K562 (cell line): ENCODE measurements around the gene PNKD. TPM values are rescaled to one million over a fixed set of nuclear protein-coding genes. Genes with fewer than 3 reads are reported as not detected.

Source experiments
- ATAC-seq: fragments of 200-7000 bp; cut with Tn5 transposase; 3 replicates; pipeline ENCODE4 v1.9.1; 2020; ENCODE audit warnings: moderate library complexity
- BruUV-seq: library from RNA; stranded (reverse); fragments of 400-500 nt; replicated peaks from 2 replicates; lab custom pipeline; 2021; lab: Mats Ljungman, UMichigan
- CTCF ChIA-PET: fragments of 300-600 bp; formaldehyde crosslinking; extraction: SDS; loops from one replicate; lab custom pipeline; 2021; ENCODE audit warnings: low intra/inter-chr PET ratio; lab: Yijun Ruan, JAX
- POLR2A ChIA-PET: fragments of 300-600, 350-650 bp; sonication (Branson Sonifier 250); formaldehyde crosslinking; extraction: SDS; loops from one replicate; lab custom pipeline; 2021; ENCODE audit warnings: antibody characterized with exemption, inconsistent platforms; lab: Yijun Ruan, JAX
- DNase-seq, 4 experiments: peaks; one replicate each; pipeline versions ENCODE4 v3.0.0 to v3.0.0-alpha.2; 2011 to 2018; ENCODE audit warnings: low spot score in 3 of 4, mixed read lengths in 3 of 4; ENCODE audit errors: extremely low read depth in 1 of 4
- FAIRE-seq: peaks from 2 replicates; lab custom pipeline; 2011; peaks lifted over from hg19 to GRCh38; lab: Jason Lieb, UNC
- H2AFZ ChIP-seq: 2 replicates; pipeline ENCODE4 v1.6.0; 2011; ENCODE audit warnings: low read depth, low read length, control low read depth, inconsistent platforms
- H3K27ac ChIP-seq: fragments of 200-600 bp; 3 replicates; pipeline ENCODE4 v1.8.0; 2011; ENCODE audit warnings: low read depth, mild to moderate bottlenecking, control low read depth, inconsistent platforms, low read length, moderate library complexity, mixed read lengths; ENCODE audit errors: extremely low read depth
- H3K27me3 ChIP-seq, 2 experiments: fragments of 300-600 bp in 1 of 2; 2 replicates in 1 of 2; 3 replicates in 1 of 2; pipeline versions ENCODE4 v1.6.0 to v1.8.0; 2011; ENCODE audit warnings: inconsistent platforms in 2 of 2, low read length in 2 of 2, mild to moderate bottlenecking in 1 of 2, mixed read lengths in 1 of 2, moderate library complexity in 1 of 2; ENCODE audit not compliant: control insufficient read depth in 2 of 2, insufficient read depth in 2 of 2
- H3K36me3 ChIP-seq: fragments of 300-600 bp; 3 replicates; pipeline ENCODE4 v1.8.0; 2011; ENCODE audit warnings: mild to moderate bottlenecking, low read length, inconsistent platforms; ENCODE audit not compliant: control insufficient read depth, insufficient read depth
- H3K4me1 ChIP-seq, 2 experiments: fragments of 200-600 bp in 1 of 2; replicated peaks in 1 of 2; 2 replicates in 1 of 2; 3 replicates in 1 of 2; pipeline versions ENCODE4 v1.5.1 to v1.8.0; 2011; ENCODE audit warnings: inconsistent platforms in 2 of 2, low read length in 2 of 2, mild to moderate bottlenecking in 1 of 2, mixed read lengths in 1 of 2, moderate library complexity in 1 of 2; ENCODE audit not compliant: control insufficient read depth in 2 of 2, insufficient read depth in 2 of 2
- H3K4me2 ChIP-seq: 2 replicates; pipeline ENCODE4 v1.6.1; 2011; ENCODE audit warnings: low read length, control low read depth, inconsistent platforms, mixed read lengths; ENCODE audit not compliant: insufficient read depth
- H3K4me3 ChIP-seq: fragments of 200-600 bp; sonication (generic), shearing (Covaris generic); 2 replicates; pipeline ENCODE4 v1.5.1; 2016; ENCODE audit warnings: control low read depth, inconsistent platforms
- H3K79me2 ChIP-seq: fragments of 200-600 bp; 3 replicates; pipeline ENCODE4 v1.8.0; 2011; ENCODE audit warnings: low read length, inconsistent platforms; ENCODE audit not compliant: control insufficient read depth, insufficient read depth
- H3K9ac ChIP-seq, 2 experiments: 2 replicates each; pipeline versions ENCODE4 v1.6.0 to v1.6.1; 2011; ENCODE audit warnings: low read depth in 2 of 2, low read length in 2 of 2, control low read depth in 1 of 2, inconsistent platforms in 1 of 2, mild to moderate bottlenecking in 1 of 2, mixed read lengths in 1 of 2; ENCODE audit not compliant: insufficient read depth in 1 of 2
- H3K9me1 ChIP-seq: one replicate; pipeline ENCODE4 v1.6.0; 2011; ENCODE audit warnings: inconsistent platforms, mild to moderate bottlenecking, low read length, moderate library complexity; ENCODE audit not compliant: control insufficient read depth, insufficient read depth
- H3K9me3 ChIP-seq: replicated peaks from 2 replicates; pipeline ENCODE4 v1.5.1; 2011; ENCODE audit warnings: low read depth, low read length, inconsistent platforms; ENCODE audit not compliant: control insufficient read depth, insufficient read depth
- H4K20me1 ChIP-seq: replicated peaks from 2 replicates; pipeline ENCODE4 v1.6.1; 2011; ENCODE audit warnings: low read length, inconsistent platforms, mixed read lengths; ENCODE audit not compliant: control insufficient read depth, insufficient read depth
- ADNP ChIP-seq: fragments of 200-800 bp; sonication (Bioruptor generic); IDR thresholded peaks from 2 replicates; pipeline ENCODE4 v1.6.1; 2016; ENCODE audit warnings: missing genetic modification characterization, missing compliant biosample characterization
- ARNT ChIP-seq, 2 experiments: fragments of 450-650 bp; IDR thresholded peaks; 2 replicates each; pipeline ENCODE4 v1.6.1; 2016; ENCODE audit warnings: mild to moderate bottlenecking in 1 of 2
- ATF7 ChIP-seq: fragments of 450-650 bp; IDR thresholded peaks from 2 replicates; pipeline ENCODE4 v1.7.1; 2014; ENCODE audit warnings: mild to moderate bottlenecking, moderate library complexity
- HLTF ChIP-seq: fragments of 450-650 bp; IDR thresholded peaks from 2 replicates; pipeline ENCODE4 v1.6.1; 2016
- MAZ ChIP-seq, 2 experiments: fragments of 450-650 bp in 1 of 2; sonication (generic) in 1 of 2; formaldehyde crosslinking; IDR thresholded peaks in 1 of 2; conservative IDR thresholded peaks in 1 of 2; 2 replicates each; pipeline versions ENCODE4 v1.4.0 to v1.5.0; 2020; ENCODE audit warnings: mild to moderate bottlenecking in 1 of 2, missing genetic modification reagents in 1 of 2
- NCOR1 ChIP-seq: fragments of 450-650 bp; IDR thresholded peaks from 2 replicates; pipeline ENCODE4 v1.6.1; 2016; ENCODE audit warnings: mild to moderate bottlenecking, moderate library complexity
- TOE1 ChIP-seq, 2 experiments: fragments of 450-650 bp in 1 of 2; sonication (generic) in 1 of 2; formaldehyde crosslinking in 1 of 2; IDR thresholded peaks; 2 replicates each; pipeline versions ENCODE4 v1.7.1 to v1.8.0; 2016 to 2022; ENCODE audit warnings: borderline replicate concordance in 2 of 2, mild to moderate bottlenecking in 2 of 2, antibody characterized with exemption in 1 of 2, inconsistent platforms in 1 of 2, low read depth in 1 of 2, missing genetic modification reagents in 1 of 2, moderate library complexity in 1 of 2
- XRCC5 ChIP-seq: fragments of 200-400 bp; formaldehyde crosslinking; IDR thresholded peaks from 2 replicates; pipeline ENCODE4 v1.6.1; 2017; ENCODE audit warnings: low read depth, mild to moderate bottlenecking, low read length
- ZNF277 ChIP-seq: fragments of 250-450 bp; sonication (Bioruptor Pico); IDR thresholded peaks from 2 replicates; pipeline ENCODE4 v1.8.0; 2022; ENCODE audit warnings: inconsistent platforms, mild to moderate bottlenecking, moderate library complexity, borderline replicate concordance
- ZSCAN32 ChIP-seq: fragments of 450-650 bp; formaldehyde crosslinking; IDR thresholded peaks from 2 replicates; pipeline ENCODE4 v1.4.0; 2020; ENCODE audit warnings: mild to moderate bottlenecking, moderate library complexity
- WGBS: fragments of 100-300 bp; shearing (Covaris generic); methylation state at CpG from one replicate; pipeline ENCODE4 v1.1.6; 2016; ENCODE audit warnings: low coverage, mixed read lengths; ENCODE audit not compliant: insufficient coverage; ENCODE audit errors: missing lambda C conversion rate; 5-methylcytosine and 5-hydroxymethylcytosine counted together
- in situ Hi-C: fragments of 300-500 bp; cut with MboI; formaldehyde crosslinking; loops from 4 replicates; pipeline ENCODE4 v1.15.0; 2018; ENCODE audit warnings: inconsistent platforms, mixed read lengths
- intact Hi-C: fragments of 100-400 bp; cut with micrococcal nuclease; formaldehyde crosslinking; loops from 2 replicates; pipeline ENCODE4 v1.14.2; 2022
- polyA plus RNA-seq, 8 experiments: library from polyadenylated mRNA; depleted of rRNA in 4 of 8; stranded (reverse) in 5 of 8; unstranded in 3 of 8; fragments of >200 nt; fragmentation: Nextera tagmentation in 2 of 8; fragmentation: Illumina TruSeq in 1 of 8; extraction: Ambion mirVana in 2 of 8; extraction: Trizol in 1 of 8; gene quantifications; 2 replicates each; pipeline versions ENCODE4 v1.2.1 to v1.2.3, GENCODE V29; 2011 to 2014; ENCODE audit warnings: inconsistent platforms in 1 of 8, missing spikeins in 1 of 8
- total RNA-seq, 7 experiments: library from RNA; depleted of rRNA in 6 of 7; stranded (reverse); fragments of >200 nt in 6 of 7; fragmentation: Illumina TruSeq in 2 of 7; extraction: Trizol in 2 of 7; gene quantifications; 2 replicates each; pipeline versions ENCODE4 v1.2.1 to v1.2.3, GENCODE V29; 2011 to 2021; ENCODE audit warnings: low replicate concordance in 1 of 7
- TF ChIP-seq, protein P1 (sequence below), 2 experiments: IDR thresholded peaks; 2 replicates each; pipeline ENCODE4 v1.6.1; 2012; ENCODE audit warnings: improper control_type of control experiment in 2 of 2, low read depth in 2 of 2, low read length in 2 of 2, borderline replicate concordance in 1 of 2
- TF ChIP-seq, protein P2 (sequence below): fragments of 450-650 bp; IDR thresholded peaks from 2 replicates; pipeline ENCODE4 v1.7.0; 2016; ENCODE audit warnings: borderline replicate concordance

The PNKD gene
- total and polyA plus RNA-seq, 9 of the 15 experiments (the other 6 are each of a cell fraction or from before 2014, with no cell fraction given): 26.0 to 105 (median 60.1) TPM

GRCh38 chr2:218300141-218300540 is 29.8 kb downstream of the PNKD start (continued):
- TF ChIP-seq ZNF277 (CRISPR knock-in tag): no peak
- TF ChIP-seq ZSCAN32: no peak
- no peak for TF ChIP-seq MAZ (CRISPR knock-in tag; conservative IDR thresholded peaks at IDR 0.05 in 1 of 2, IDR thresholded peaks at IDR 0.05 in 1 of 2)

- Histone ChIP-seq H2AFZ (peak overlapping the region; percentile 93), H3K4me2 (no peak overlapping the region), H3K79me2 (no peaks in the 10 kb centered on the region), H3K4me1 (peaks cover 0 to 10% of the 10 kb centered on the region in 2 experiments; a peak in 3 of 5 replicates), H3K9me3 (no peaks in the 10 kb centered on the region), H3K4me3 (no peak overlapping the region), H3K27me3 (no peaks in the 10 kb centered on the region), H3K9me1 (no peaks in the 10 kb centered on the region), H3K36me3 (no peaks in the 10 kb centered on the region), H3K9ac (peak overlapping the region in 1 of 2 experiments; percentile 43; a peak in 2 of 4 replicates), H4K20me1 (no peaks in the 10 kb centered on the region), H3K27ac (peak overlapping the region; percentile 59)
- CTCF ChIA-PET: interaction anchor here (0.6 to 2.7 kb wide), 5 partner anchors 31 to 345 kb away, joined by 3 to 13 read pairs (median 7); partner anchors contain the start of genes AAMP, CATIP and PNKD
- in situ Hi-C loops: loop anchor here (5.0 kb wide), 1 partner anchor 56 kb away; the partner anchor contains the start of gene CATIP
- BruUV-seq: no TSS peak
- intact Hi-C loops: loop anchor here (1.0 to 5.0 kb wide), 5 partner anchors 55 to 546 kb away; partner anchors contain the start of gene CATIP
- DNase-seq: peak; percentile 38 to 89 (median 47)
- under 1% methylated on average over 9 of the region's 9 CpGs for WGBS
- FAIRE-seq: peak; percentile 99
- ATAC-seq: peak; percentile 91
- POLR2A ChIA-PET: interaction anchor here (0.6 to 1.5 kb wide), 2 partner anchors 56 to 66 kb away, joined by 3 to 4 read pairs; no protein-coding TSS in a partner anchor
- TF ChIP-seq, protein P1, sequence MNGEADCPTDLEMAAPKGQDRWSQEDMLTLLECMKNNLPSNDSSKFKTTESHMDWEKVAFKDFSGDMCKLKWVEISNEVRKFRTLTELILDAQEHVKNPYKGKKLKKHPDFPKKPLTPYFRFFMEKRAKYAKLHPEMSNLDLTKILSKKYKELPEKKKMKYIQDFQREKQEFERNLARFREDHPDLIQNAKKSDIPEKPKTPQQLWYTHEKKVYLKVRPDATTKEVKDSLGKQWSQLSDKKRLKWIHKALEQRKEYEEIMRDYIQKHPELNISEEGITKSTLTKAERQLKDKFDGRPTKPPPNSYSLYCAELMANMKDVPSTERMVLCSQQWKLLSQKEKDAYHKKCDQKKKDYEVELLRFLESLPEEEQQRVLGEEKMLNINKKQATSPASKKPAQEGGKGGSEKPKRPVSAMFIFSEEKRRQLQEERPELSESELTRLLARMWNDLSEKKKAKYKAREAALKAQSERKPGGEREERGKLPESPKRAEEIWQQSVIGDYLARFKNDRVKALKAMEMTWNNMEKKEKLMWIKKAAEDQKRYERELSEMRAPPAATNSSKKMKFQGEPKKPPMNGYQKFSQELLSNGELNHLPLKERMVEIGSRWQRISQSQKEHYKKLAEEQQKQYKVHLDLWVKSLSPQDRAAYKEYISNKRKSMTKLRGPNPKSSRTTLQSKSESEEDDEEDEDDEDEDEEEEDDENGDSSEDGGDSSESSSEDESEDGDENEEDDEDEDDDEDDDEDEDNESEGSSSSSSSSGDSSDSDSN (IDR thresholded peaks at IDR 0.05; ENCODE audit: borderline replicate concordance in 1 of 2, low read depth in 2 of 2, low read length in 2 of 2): no peak
- TF ChIP-seq NCOR1: no peak
- TF ChIP-seq ATF7: peak; percentile 35; the same call in 1 of the 2 replicates
- TF ChIP-seq, protein P2, sequence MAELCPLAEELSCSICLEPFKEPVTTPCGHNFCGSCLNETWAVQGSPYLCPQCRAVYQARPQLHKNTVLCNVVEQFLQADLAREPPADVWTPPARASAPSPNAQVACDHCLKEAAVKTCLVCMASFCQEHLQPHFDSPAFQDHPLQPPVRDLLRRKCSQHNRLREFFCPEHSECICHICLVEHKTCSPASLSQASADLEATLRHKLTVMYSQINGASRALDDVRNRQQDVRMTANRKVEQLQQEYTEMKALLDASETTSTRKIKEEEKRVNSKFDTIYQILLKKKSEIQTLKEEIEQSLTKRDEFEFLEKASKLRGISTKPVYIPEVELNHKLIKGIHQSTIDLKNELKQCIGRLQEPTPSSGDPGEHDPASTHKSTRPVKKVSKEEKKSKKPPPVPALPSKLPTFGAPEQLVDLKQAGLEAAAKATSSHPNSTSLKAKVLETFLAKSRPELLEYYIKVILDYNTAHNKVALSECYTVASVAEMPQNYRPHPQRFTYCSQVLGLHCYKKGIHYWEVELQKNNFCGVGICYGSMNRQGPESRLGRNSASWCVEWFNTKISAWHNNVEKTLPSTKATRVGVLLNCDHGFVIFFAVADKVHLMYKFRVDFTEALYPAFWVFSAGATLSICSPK: 0 out of 2 replicates have a peak, but pooled peaks have one; percentile 80
- TF ChIP-seq HLTF: no peak
- peak; percentile 87 for TF ChIP-seq ADNP (tag)
- peak; percentile 26; the same call in 1 of the 2 replicates for TF ChIP-seq TOE1 (IDR thresholded peaks at IDR 0.05; ENCODE audit: borderline replicate concordance)
- no peak for TF ChIP-seq TOE1 (CRISPR knock-in tag; IDR thresholded peaks at IDR 0.05; ENCODE audit: borderline replicate concordance, low read depth)
- TF ChIP-seq XRCC5: peak; percentile 52; the same call in 1 of the 2 replicates
- 0 out of 4 replicates have a peak, but pooled peaks of 1 of the 2 experiments have one; percentile 54 for TF ChIP-seq ARNT (IDR thresholded peaks at IDR 0.05)
Measured at GRCh38 chr2:218301176-218301819, 31.0 kb downstream of the PNKD start.
